Fibroblast of gingiva (primary cell): Measurements from ENCODE around the gene SECISBP2L.

Experiments
- DNase-seq: peaks from one replicate; pipeline ENCODE4 v3.0.0-alpha.2; 2011; ENCODE audit warnings: low read depth

The SECISBP2L gene

DNA sequence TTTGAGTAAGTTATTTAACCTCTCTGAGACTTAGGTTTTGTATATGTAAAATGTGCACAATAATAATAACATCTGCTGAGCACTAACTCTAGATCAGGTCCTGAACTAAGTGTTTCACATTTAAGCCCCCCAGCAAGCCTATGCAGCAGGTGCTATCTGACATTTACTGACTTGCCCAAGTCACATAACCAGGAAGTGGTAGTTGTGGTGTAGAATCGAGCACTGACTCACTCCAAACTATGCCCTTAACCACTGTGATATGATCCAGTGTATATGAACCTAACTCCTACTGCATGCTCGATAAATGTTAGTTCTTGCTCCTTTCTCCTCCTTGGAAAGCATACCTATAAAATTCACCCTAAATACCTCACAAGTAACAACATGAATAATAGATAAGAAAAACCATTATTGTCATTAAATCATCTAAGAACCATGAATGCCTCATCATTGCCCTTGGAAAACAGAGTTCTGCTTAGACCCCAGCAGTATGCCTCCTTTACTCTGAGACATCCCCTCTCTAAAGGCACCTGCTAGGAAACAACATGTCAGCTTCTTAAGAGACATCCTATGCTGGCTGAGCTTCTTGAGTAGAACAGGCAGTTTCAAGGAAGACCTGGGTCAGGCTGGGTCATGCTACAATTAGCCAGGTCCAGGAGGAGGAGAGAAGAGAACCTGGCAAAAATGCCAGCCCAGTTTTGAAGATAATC is 79.5 kb downstream of the SECISBP2L start:
- DNase-seq, result no peak

DNA sequence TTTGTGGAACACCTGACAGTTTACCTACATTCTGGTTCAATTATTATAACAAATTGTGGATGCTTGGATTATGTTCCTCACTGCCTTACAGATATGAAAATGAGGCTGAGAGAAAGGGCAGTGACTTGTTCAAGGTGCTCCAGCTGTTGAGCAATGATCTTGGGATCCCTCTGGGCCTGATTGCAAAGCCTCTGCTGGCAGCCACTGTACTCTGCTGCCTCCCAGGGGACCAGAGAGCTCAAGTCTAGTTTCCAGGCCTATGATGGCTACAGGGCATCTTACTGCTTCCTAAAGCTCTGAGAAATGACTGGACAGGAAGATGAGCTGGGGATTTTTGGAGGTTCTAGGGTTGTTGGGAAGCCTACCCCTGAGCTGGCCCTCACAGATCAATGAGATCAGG is 80.3 kb downstream of the SECISBP2L start:
- DNase-seq, result peak; percentile 84

DNA sequence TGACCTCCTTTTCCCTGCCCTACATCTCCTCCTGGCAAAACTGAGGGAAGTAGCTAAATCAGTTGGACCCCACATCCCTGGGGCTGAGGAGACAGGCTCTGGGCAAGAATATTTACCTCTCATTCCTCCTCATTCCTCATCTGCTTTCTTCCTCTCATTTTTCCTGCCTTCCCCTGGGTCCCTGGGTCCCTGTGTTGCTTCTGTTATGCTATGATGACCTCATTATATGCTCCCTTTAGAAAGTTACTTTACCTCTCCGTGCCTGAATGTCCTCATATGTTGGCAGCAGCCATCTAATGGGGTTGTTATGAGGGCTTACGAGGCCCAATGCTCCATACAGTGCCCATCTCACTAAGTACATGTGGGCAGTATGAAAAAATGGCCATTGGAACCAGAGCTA is 81.3 kb downstream of the SECISBP2L start:
- DNase-seq, result no peak

DNA sequence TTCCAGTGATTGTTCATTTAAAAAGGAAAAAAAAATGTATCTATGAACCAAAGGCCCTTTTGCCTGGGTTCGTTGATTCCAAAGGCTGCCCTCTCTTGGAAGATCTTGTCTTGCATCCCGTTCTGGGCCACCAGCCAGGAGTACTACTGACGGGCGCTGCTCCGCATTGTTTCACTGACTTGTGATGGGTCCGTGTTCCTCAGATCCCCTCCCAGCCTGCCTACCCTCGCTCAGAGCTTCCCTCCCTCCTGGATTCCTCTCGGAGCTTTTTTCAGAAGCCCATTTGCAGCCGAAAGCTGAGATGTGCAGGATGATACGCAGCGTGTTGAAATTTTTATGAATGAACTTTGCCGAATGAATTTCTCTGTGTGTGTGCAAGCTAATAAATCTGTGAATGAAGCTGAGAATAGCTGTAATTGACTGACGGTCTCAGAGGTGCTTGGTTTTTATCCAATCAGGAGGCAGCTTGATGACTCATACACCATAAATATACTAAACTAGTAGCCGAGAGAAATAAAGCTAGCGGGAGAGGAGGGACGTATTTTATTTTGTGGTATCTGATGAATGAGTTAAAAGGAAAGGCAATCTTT is 82.6 kb downstream of the SECISBP2L start, which contains the start of gene SHC4:
Gene SHC4 (minus strand): TSS at position 396 of the 590 bp plus-strand sequence. CDS start 904 bp downstream, outside the sequence.
- DNase-seq, result peak; percentile 74

DNA sequence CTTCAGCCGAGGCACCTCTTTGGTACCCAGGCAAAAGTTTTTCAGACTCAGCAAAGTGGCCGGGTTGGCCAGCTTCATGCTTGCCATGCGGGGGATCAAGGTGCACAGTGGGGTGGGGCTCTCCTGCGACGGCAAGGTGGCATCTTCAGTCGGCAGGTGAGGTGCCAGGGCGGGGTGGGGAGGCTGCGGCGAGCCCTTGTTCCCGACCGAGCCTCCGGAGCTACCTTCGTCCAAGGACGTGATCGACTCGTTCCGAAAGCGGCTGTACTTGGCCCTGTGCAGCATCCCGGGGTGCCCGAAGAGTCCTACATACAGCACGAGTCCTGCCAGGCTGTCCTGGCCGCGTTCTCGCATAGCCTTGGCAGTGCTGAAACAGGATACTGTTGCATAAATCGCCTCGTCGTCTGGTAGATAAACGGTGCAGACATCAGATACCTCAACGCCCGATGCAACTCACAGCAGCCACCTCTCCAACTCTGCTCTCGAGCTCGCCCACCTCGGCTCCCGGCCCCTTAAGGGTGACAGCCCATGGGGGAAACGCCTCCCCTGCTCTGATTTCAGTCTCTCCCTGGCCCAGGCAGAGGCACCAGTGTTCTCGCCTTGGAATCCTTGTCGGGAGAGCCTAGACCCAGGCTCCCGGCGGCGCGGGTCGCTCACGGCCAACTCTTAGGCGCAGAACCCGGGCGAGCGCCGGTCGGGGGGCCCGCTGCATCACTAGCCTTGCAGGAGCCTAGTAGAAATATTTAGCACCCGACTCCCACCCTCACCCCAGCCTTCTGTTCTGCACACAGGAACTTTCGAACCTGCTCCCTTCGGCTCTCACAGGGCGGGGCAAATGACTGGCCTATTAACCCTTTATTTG is 83.4 kb downstream of the SECISBP2L start:
- DNase-seq, result peak; percentile 61

DNA sequence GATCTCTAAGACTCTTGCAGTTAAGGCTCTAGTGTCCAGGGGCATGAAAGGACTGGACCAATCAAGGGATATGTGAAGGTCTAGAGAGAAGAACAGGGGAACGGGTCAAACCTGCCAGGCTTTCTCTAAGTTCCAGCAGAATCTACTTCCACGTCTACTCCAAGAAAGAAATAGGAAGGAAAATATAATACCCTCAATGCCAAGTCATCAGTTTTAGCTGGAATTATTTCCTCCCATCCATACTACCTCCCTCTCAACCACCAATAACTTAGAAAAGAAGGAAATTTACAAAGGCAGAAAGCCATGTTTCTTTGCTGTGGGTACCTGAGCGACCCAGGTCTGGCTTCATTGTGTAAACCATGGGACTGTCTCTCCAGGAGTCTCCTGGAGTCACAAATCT is 90.3 kb downstream of the SECISBP2L start:
- no peak for DNase-seq

DNA sequence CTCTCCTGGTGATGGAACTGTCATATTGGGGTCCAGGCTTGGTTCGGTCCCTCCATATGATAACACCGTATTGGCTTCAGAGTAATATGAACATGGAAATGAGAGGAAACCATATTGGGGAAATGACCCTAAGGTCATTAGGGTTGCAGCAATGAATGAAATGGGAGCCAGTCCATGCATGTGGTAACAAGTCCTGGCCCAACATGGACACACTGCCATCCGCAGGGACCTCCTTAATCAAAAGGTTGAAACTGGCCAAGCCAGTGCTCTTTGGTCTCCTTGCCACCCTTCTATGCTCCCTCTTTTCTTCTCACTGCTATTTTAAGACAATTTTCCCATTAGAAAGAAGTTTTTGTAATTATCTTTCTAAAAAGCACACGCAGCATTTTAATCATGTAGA is 90.9 kb downstream of the SECISBP2L start:
- no peak for DNase-seq

DNA sequence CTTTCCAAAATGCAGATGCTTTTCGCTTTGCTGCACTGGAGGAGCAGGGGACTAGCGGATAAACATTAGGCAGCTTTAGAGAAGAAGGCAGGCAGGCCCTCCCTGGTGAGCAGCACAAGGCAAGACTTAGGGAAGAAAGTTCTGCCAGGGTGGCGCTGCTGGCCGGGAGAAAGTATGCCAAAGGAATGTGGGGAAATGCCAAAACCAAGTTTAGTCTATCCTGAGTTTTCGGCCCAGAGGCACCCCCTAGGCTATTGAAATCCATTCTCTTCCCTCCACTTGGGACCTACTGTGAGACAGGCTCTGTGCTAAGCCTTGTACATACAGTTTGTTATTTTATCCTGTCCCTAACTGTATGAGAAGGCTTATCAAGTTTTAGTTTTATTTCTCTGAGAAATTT is 91.7 kb downstream of the SECISBP2L start:
- DNase-seq, result peak; percentile 72

DNA sequence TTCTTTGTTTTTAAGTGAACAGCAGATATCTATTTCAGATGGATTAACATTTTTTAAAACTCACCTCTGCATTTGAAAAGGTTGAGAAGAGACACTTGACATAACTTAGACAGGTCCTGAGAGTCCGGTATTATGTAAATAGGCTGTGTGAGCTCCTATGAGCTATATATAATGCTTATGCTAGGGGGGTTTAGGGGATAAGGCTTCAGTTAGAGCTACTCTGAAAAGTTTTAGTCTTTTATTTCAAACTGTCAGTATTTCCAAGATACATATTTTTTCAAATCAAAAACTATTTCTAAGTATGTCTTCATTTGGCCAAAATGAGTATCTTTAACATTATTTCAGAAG is 99.4 kb downstream of the SECISBP2L start:
- no peak for DNase-seq

DNA sequence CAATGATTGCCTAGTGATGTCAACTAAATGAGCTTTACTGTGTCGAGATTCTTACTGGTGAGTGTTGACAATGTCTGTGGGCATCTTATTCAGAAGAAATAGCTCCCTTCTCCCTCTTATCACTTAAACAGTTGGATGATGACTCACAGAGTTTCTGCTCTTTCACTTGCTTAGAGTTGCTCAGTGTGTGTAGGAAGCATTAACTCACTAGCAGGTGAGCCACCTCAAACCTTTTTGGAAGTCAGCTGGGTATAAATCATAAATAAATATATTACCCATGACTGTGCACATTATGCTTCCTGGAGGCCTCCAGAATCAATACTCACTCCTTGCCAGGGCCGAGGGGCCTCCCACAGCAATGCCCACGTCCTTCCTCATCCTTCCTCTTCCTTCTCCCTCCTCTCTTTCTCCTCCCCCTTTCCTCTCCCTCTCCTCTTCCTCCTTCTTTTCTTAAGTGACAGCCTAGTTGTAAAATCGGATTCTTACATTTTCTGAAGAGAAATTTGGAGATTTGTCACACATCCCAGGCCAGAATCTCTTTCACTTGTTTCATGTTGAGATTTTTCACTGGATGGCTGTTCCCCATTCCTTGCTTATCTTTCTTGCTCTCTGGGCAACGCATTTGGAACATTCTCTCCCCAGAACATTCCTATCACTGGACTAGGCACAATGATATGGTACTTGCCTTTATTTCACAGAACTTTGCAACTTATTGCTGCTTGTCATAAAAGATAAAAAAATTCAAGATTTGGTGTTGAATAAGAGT is 100.0 kb downstream of the SECISBP2L start:
- DNase-seq, result no peak

DNA sequence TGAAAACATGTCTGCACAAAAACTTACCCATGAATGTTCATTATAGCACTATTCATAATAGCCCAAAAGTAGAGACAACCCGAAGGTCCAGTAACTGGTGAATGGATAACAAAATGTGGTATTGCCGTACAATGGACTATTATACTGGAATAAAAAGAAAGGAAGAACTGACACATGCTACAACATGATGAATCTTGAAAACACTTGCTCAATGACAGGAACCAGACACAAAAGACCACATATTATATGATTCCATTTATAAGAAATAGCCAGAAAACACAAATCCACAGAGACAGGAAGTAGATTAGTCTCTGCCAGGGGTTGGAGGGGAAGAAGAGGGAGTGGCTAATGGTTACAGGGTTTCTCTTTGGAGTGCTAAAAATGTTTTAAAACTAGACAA is 100.9 kb downstream of the SECISBP2L start:
- no peak for DNase-seq

DNA sequence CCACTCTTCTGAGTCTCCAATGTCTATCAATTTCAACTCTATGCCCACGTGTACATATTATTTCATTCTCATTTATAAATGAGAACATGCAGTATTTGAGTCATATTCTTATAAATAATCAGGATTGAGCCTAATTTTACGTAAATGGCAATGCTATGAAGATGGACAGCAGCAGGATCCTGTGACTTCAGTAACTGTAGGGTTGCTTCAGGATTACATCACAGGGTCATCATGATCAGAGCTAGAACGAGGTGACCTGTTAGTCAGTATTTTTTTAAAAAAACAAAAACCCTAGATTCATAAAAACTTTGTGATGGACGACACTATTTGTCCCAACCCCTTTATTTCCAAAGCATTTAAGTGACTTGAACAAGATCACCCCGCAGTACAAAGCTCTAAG is 104.3 kb downstream of the SECISBP2L start:
- no peak for DNase-seq

DNA sequence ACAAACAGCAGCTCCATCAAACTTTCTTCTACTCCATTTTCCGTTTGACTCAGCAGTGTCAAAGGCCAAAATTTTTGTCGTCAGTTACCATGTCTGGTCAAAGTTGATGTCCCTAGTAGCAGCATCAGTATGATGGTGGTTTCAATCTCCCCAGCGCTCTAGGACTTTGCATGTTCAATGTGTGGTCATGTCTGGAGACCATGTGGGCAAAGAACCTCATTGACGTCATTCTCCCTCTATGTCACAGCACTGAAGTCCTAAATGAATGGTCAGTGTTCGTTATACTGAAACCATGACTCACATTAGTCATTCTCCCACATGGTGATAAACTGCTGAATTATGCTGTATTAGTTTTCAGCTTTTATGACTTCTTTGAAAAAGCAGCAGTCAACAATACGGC is 105.7 kb downstream of the SECISBP2L start:
- peak; percentile 85 for DNase-seq

DNA sequence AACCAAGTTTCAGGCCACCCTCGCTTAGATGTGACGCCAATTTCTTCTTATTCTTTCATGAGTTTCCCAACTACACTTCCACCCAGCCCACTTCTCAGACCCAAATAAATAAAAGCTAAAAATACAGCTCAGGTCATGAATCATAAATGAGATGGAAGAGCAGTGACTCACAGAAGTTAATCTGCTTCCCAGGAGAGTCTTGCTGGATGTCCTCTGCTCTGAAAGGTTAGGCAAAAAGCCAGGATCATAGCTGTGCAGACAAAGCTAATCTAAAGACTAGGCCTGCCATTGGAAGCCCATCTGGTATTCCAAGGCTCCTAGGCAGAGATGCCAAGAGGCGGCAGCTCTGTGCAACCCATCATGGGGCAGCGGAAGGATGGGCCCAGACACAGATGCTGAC is 106.6 kb downstream of the SECISBP2L start:
- DNase-seq, result peak; percentile 89
